GM18867 (cell line): ENCODE data around the gene MRPS27.

Source experiments
- ATAC-seq: cut with Tn5 transposase; IDR thresholded peaks from one replicate; pipeline ENCODE4 v1.9.1; 2021; ENCODE audit warnings: mild to moderate bottlenecking, moderate library complexity; ENCODE audit not compliant: unreplicated experiment

The MRPS27 gene

DNA sequence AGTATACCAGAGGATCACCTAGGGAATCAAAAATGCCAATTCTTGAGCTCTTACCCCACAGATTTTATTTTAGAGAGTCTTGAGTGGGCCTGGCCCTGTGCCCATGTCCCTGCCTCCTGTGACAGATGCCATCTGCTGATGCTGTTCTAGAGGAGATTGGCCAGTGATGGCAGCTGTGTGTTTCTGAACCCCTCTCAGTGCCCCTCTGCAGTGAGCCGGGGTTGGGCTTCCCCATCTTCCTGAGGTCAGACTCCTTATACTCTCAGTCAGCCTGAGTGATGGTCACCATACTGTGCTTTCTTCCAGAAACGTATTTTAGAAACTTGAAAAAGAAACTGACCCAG is 6.2 kb upstream of the MRPS27 start:
- ATAC-seq: no peak

DNA sequence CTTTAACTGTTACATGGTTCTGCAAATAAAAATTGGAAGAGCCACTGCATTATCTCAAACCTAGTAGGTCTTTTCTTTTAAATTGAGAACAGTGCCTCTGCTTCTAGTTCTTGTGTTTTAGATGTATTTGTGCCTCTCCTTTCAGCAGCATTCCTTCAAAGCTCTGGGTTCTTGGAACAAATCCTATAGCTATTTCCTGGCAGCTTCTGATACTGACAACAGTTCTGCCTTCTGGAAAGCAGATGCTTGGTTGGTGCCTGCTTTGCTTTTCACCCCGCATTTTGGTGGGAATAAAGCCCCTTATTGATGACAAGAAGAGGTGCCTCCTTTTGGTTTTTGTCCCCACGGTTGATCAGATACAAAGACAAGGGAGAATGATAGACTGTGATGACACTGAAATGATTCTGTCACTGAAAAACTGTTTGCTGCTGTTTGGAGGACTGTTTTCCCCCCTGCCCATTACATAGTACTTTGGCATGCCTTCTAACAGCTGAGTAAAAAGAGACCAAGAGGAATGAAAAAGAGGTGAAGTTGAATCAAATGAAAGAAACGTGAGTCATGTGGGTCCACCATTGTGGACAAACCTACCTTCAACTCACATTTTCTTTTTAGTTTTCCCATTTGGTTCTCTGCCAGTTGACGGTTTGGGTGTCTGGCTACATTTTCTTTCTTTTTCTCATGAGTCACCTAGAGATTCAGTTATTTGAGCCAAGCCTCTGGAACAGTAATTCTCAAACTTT is 5.7 kb upstream of the MRPS27 start:
- no peak for ATAC-seq

GRCh38 chr5:72324189-72324825 is 4.3 kb upstream of the MRPS27 start:
- no peak for ATAC-seq

- peak; percentile 0 for ATAC-seq
Observed at GRCh38 chr5:72319435-72319975, 535 bp downstream of the MRPS27 start.

DNA sequence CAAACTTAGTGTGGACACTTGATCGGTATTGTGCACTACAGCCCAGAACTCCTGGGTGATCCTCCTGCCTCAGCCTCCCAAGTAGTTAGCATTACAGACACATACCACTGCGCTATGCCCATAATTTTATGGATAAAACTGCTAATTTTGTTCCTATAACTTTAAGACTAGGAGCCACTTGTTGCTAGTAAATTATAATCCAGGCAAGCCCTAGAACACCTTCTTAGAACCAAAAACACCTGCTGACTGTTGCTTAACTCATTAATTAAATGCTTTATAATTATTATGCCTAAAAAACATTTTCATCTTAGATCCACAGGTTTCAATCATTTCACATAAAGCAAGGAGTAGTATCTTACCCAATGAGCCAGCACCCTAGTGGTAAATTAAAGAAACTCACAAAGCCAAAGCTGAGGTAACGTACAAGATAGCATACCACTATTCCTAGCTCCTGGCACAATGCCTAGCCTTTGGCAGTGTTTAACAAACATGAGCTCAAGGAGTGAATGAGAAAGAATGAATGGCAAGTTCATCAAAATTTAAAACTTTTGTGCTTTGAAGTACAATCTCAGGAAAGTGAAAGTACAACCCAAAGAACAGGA is 5.4 kb downstream of the MRPS27 start:
- no peak for ATAC-seq

DNA sequence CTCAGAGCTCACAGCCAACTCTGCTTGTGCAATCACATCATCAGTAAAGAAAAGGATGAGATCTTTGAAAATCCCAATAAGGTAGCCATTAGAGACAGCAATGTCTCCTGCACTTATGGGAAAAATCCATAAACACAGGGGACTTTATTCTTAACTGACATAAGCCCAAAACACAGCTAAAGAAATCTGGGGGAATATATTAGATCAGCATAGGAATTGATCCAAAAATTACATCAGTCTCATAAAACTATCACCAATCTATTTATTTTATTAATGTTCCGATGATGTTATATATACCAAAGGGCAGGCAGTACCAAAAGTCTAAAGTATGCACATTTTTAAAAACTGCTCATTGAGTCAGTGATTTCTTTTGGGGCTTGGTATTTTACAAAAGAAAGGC is 6.9 kb downstream of the MRPS27 start:
- ATAC-seq: no peak

- no peak for ATAC-seq
Observed at GRCh38 chr5:72308853-72309191, 11.2 kb downstream of the MRPS27 start.

- ATAC-seq: peak; percentile 88
Observed at GRCh38 chr5:72307968-72308852, 11.8 kb downstream of the MRPS27 start.

GRCh38 chr5:72307573-72307967 is 12.5 kb downstream of the MRPS27 start:
- ATAC-seq: no peak

GRCh38 chr5:72305194-72306142 is 14.6 kb downstream of the MRPS27 start:
- ATAC-seq: no peak

DNA sequence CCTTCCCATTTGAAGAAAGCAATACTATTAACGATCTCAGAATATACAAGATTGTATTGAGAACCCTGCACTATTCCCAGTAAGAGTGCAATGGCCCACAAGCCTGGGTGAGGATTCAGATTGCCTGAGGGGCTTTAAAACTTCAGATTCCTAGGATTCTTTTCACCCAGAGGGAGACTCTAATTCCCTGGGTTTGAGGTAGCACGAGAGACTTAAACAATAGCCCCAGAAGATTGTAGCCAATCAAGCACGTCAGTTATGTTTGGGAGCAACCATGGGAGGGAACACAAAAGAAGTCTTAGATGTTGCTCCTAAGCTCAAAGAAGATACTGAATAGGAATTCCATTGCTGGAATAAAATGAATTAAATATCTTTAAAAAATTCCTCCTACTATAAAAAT is 17.9 kb downstream of the MRPS27 start:
- no peak for ATAC-seq

DNA sequence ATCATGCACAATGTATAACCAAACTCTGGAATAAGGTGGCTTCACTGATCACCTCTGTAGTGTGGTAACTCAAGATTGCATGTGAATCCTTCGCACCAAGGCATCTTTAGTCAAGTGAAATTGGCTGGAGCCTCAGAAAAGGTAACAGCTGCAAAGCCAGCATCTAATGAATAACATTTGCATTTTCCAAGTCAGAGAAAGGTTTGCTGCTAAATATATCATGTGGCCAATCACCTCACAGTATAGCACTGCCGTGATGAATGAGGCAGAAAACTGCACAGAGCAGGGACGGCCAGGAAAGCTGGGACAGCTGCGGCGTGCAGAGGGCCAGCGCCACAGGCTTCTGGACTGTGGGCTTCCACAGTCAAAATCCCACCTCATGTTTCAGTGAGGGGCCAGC is 18.5 kb downstream of the MRPS27 start:
- peak; percentile 62 for ATAC-seq

GRCh38 chr5:72300590-72301339 is 19.3 kb downstream of the MRPS27 start:
- no peak for ATAC-seq

DNA sequence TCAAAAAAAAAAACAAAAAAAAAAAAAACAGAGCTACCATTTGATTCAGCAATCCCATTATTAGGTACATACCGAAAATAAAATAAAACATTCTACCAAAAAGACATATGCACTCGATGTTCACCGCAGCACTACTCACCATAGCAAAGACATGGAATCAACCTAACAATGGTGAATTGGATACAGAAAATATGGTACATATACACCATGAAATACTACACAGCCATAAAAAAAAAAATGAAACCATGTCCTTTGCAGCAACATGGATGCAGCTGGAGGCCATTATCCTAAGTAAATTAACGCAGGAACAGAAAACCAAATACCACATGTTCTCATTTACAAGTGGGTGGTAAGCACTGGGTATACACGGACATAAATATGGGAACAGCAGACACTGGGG is 21.3 kb downstream of the MRPS27 start:
- ATAC-seq: no peak

GRCh38 chr5:72298136-72298535 is 21.9 kb downstream of the MRPS27 start:
- ATAC-seq: peak; percentile 50

GRCh38 chr5:72296256-72296655 is 23.8 kb downstream of the MRPS27 start:
- ATAC-seq: no peak

DNA sequence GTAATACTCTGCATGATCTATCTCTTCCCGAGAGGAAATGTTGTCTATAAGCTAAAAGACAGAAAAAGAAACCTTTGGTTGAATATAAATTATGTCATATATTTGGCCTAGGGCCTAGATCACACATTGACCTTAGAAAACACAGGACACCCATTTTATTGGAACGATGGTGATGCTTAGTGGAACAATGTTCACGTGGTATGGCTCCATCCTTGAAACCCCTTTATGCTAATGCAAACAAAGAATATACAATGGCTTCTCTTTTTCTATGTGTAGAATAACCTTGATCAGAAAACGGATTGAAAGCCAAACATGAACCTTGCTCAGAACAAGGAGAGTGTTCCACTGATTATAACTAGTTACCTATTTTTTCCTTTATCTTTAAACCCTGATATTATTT is 24.5 kb downstream of the MRPS27 start:
- no peak for ATAC-seq

GRCh38 chr5:72294473-72294872 is 25.6 kb downstream of the MRPS27 start:
- no peak for ATAC-seq

GRCh38 chr5:72293495-72294055 is 26.5 kb downstream of the MRPS27 start:
- no peak for ATAC-seq
